HepG2 (cell line): ENCODE data around the gene ABCB8. TPM values are rescaled to one million over a fixed set of nuclear protein-coding genes. Genes with fewer than 3 reads are reported as not detected.

ENCODE experiments used
- ATF7 ChIP-seq, 2 experiments: fragments of 450-650 bp in 1 of 2; sonication (generic) in 1 of 2; formaldehyde crosslinking in 1 of 2; IDR thresholded peaks; 2 replicates each; pipeline versions ENCODE4 v1.4.0 to v1.6.1; 2016 to 2020; ENCODE audit warnings: antibody characterized with exemption in 1 of 2, mild to moderate bottlenecking in 1 of 2, missing genetic modification reagents in 1 of 2
- HES4 ChIP-seq: sonication (generic); formaldehyde crosslinking; IDR thresholded peaks from 2 replicates; pipeline ENCODE4 v1.9.0; 2021; ENCODE audit warnings: mild to moderate bottlenecking, missing genetic modification reagents, borderline replicate concordance
- HNF4G ChIP-seq, 2 experiments: sonication (generic) in 1 of 2; formaldehyde crosslinking in 1 of 2; IDR thresholded peaks; 2 replicates each; pipeline versions ENCODE4 v1.4.0 to v1.6.1; 2011 to 2020; ENCODE audit warnings: borderline replicate concordance in 2 of 2, low read depth in 2 of 2, mild to moderate bottlenecking in 2 of 2, low read length in 1 of 2, missing genetic modification reagents in 1 of 2, moderate library complexity in 1 of 2
- HNRNPUL1 ChIP-seq: fragments of 200-400 bp; formaldehyde crosslinking; IDR thresholded peaks from 2 replicates; pipeline ENCODE4 v1.6.1; 2017; ENCODE audit warnings: low read depth, mild to moderate bottlenecking, low read length, moderate library complexity
- JUND ChIP-seq: sonication (generic); formaldehyde crosslinking; IDR thresholded peaks from 2 replicates; pipeline ENCODE4 v1.8.0; 2022; ENCODE audit warnings: mild to moderate bottlenecking, missing genetic modification reagents
- MED1 ChIP-seq: sonication (generic); formaldehyde crosslinking; IDR thresholded peaks from 2 replicates; pipeline ENCODE4 v1.4.0; 2020; ENCODE audit warnings: missing genetic modification reagents
- MIER3 ChIP-seq: IDR thresholded peaks from 2 replicates; pipeline ENCODE4 v1.6.1; 2016; ENCODE audit warnings: missing compliant biosample characterization, borderline replicate concordance
- RNF2 ChIP-seq: fragments of 450-650 bp; conservative IDR thresholded peaks from 2 replicates; pipeline ENCODE4 v1.6.1; 2016; ENCODE audit warnings: low read depth
- SIN3B ChIP-seq: fragments of 150-350 bp; IDR thresholded peaks from 2 replicates; pipeline ENCODE4 v1.6.1; 2014; ENCODE audit warnings: low read length
- TBL1XR1 ChIP-seq: fragments of 150-350 bp; IDR thresholded peaks from 2 replicates; pipeline ENCODE4 v1.6.1; 2014; ENCODE audit warnings: borderline replicate concordance, low read length; ENCODE audit not compliant: partially characterized antibody
- ZFX ChIP-seq: sonication (generic); formaldehyde crosslinking; IDR thresholded peaks from 2 replicates; pipeline ENCODE4 v1.4.0; 2020; ENCODE audit warnings: mild to moderate bottlenecking, low read depth, missing genetic modification reagents, moderate library complexity
- ZNF12 ChIP-seq: sonication (generic); formaldehyde crosslinking; IDR thresholded peaks from 2 replicates; pipeline ENCODE4 v1.5.0; 2020; ENCODE audit warnings: missing genetic modification reagents
- ZNF180 ChIP-seq: sonication (generic); formaldehyde crosslinking; IDR thresholded peaks from 2 replicates; pipeline ENCODE4 v1.4.0; 2020; ENCODE audit warnings: low read depth, missing genetic modification reagents, borderline replicate concordance
- ZNF329 ChIP-seq: sonication (generic); formaldehyde crosslinking; IDR thresholded peaks from 2 replicates; pipeline ENCODE4 v1.9.0; 2021; ENCODE audit warnings: low read depth, mild to moderate bottlenecking, missing genetic modification reagents
- ZNF441 ChIP-seq: sonication (generic); formaldehyde crosslinking; IDR thresholded peaks from 2 replicates; pipeline ENCODE4 v1.7.0; 2021; ENCODE audit warnings: missing genetic modification reagents, borderline replicate concordance
- ZNF562 ChIP-seq: sonication (generic); formaldehyde crosslinking; IDR thresholded peaks from 2 replicates; pipeline ENCODE4 v1.8.0; 2022; ENCODE audit warnings: missing genetic modification reagents, borderline replicate concordance
- ZNF564 ChIP-seq: sonication (generic); formaldehyde crosslinking; IDR thresholded peaks from 2 replicates; pipeline ENCODE4 v1.8.1; 2023; ENCODE audit warnings: mild to moderate bottlenecking, missing genetic modification reagents
- ZNF614 ChIP-seq: IDR thresholded peaks from 2 replicates; pipeline ENCODE4 v1.6.1; 2018; ENCODE audit warnings: missing biosample characterization, missing genetic modification reagents, inconsistent platforms, borderline replicate concordance
- polyA plus RNA-seq, 8 experiments: library from polyadenylated mRNA; depleted of rRNA in 3 of 8; stranded (reverse) in 7 of 8; unstranded in 1 of 8; fragments of >200 nt; fragmentation: Illumina TruSeq in 4 of 8; extraction: Trizol in 4 of 8; gene quantifications; 2 replicates each; pipeline versions ENCODE4 v1.2.1 to v1.2.3, GENCODE V29; 2011 to 2016; ENCODE audit warnings: low read depth in 4 of 8, missing spikeins in 1 of 8, mixed read lengths in 1 of 8; ENCODE audit not compliant: insufficient read depth in 1 of 8
- total RNA-seq, 5 experiments: library from RNA; depleted of rRNA; stranded (reverse); fragments of >200 nt; fragmentation: Illumina TruSeq; extraction: Trizol; gene quantifications; 2 replicates each; pipeline ENCODE4 v1.2.3, GENCODE V29; 2016; ENCODE audit warnings: low read depth in 1 of 5
- TF ChIP-seq, protein P1 (sequence below): sonication (generic); formaldehyde crosslinking; IDR thresholded peaks from 2 replicates; pipeline ENCODE4 v1.9.0; 2022; ENCODE audit warnings: low read depth, missing genetic modification reagents
- TF ChIP-seq, protein P2 (sequence below): sonication (generic); formaldehyde crosslinking; IDR thresholded peaks from 2 replicates; pipeline ENCODE4 v1.4.0; 2020; ENCODE audit warnings: missing genetic modification reagents
- TF ChIP-seq, protein P3 (sequence below): sonication (generic); formaldehyde crosslinking; IDR thresholded peaks from 2 replicates; pipeline ENCODE4 v1.5.0; 2020; ENCODE audit warnings: missing genetic modification reagents

Gene ABCB8
- total and polyA plus RNA-seq, 2 of the 13 experiments (the other 11 are each of a cell fraction or from before 2014, with no cell fraction given), result 6.6 to 16.7 TPM

DNA sequence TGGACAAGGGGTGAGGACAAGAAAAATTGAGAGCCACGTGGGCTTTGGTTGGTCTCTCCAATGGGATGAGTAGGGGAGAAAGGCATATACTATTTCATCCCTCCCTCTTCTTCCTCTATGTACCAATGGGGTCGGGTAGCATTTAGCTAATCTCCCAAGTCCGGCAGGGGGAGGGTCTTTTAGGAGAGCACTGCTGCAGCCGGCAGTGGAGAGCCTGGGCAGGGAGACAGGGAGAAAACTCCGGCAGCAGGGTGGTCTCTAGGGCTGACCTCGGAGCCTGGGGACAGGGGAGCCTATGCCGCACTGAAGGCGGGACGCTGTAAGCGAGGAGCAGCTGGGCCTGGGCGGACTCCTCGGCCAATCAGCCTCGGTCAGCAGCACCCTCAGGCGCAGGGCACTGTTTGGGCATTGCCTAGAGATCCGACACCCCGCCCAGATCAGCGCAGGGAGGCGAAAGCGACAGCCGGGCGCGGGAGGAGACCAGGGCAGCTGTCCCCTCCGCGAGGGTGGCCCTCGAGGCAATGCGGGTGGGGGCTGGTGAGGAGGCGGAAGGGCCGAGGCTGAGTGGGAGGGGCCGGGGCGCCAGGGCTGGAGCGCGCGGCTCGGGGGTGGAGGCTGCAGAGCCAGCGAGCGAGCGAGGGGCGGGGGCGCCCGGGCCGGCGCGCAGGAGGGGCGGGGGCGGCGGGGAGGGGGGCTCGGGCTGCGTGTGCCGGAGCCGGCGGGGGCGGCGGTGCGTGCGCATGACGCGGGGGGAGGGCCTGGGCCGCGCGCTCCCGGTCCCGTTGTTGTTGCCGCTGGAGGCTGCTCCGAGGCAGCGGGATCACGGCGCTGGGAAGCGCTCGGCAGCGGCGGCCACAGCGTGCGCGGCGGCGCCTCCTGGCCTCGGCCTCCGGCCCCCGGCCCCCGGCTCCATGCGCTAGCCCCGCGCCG lies 57.7 kb downstream of the ABCB8 start, which contains the start of gene AGAP3 (continued):
- TF ChIP-seq HNRNPUL1, result no peak
- TF ChIP-seq JUND (CRISPR knock-in tag), result no peak
- no peak for TF ChIP-seq RNF2
- no peak for TF ChIP-seq ZNF329
- TF ChIP-seq HES4 (CRISPR knock-in tag), result no peak
- TF ChIP-seq, protein P1, sequence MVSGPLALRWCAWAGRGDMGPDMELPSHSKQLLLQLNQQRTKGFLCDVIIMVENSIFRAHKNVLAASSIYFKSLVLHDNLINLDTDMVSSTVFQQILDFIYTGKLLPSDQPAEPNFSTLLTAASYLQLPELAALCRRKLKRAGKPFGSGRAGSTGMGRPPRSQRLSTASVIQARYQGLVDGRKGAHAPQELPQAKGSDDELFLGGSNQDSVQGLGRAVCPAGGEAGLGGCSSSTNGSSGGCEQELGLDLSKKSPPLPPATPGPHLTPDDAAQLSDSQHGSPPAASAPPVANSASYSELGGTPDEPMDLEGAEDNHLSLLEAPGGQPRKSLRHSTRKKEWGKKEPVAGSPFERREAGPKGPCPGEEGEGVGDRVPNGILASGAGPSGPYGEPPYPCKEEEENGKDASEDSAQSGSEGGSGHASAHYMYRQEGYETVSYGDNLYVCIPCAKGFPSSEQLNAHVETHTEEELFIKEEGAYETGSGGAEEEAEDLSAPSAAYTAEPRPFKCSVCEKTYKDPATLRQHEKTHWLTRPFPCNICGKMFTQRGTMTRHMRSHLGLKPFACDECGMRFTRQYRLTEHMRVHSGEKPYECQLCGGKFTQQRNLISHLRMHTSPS (CRISPR knock-in tag), result peak; percentile 68
- TF ChIP-seq ZNF562, result no peak
- TF ChIP-seq MIER3 (CRISPR knock-in tag), result 0 out of 2 replicates have a peak, but pooled peaks have one; percentile 39
- TF ChIP-seq HNF4G (IDR thresholded peaks at IDR 0.05; ENCODE audit: borderline replicate concordance, low read depth, low read length), result no peak
- TF ChIP-seq HNF4G (CRISPR knock-in tag; IDR thresholded peaks at IDR 0.05; ENCODE audit: borderline replicate concordance, low read depth), result no peak
- TF ChIP-seq ZFX (CRISPR knock-in tag), result peak; percentile 92
- no peak for TF ChIP-seq TBL1XR1
- TF ChIP-seq ZNF441 (CRISPR knock-in tag), result no peak
- TF ChIP-seq ZNF12 (CRISPR knock-in tag), result no peak
- no peak for TF ChIP-seq ZNF180 (CRISPR knock-in tag)
- TF ChIP-seq ZNF614 (CRISPR knock-in tag), result no peak
- TF ChIP-seq ZNF564 (CRISPR knock-in tag), result no peak; the same call in 1 of the 2 replicates
- TF ChIP-seq, protein P2, sequence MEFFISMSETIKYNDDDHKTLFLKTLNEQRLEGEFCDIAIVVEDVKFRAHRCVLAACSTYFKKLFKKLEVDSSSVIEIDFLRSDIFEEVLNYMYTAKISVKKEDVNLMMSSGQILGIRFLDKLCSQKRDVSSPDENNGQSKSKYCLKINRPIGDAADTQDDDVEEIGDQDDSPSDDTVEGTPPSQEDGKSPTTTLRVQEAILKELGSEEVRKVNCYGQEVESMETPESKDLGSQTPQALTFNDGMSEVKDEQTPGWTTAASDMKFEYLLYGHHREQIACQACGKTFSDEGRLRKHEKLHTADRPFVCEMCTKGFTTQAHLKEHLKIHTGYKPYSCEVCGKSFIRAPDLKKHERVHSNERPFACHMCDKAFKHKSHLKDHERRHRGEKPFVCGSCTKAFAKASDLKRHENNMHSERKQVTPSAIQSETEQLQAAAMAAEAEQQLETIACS, result peak; percentile 83
- TF ChIP-seq, protein P3, sequence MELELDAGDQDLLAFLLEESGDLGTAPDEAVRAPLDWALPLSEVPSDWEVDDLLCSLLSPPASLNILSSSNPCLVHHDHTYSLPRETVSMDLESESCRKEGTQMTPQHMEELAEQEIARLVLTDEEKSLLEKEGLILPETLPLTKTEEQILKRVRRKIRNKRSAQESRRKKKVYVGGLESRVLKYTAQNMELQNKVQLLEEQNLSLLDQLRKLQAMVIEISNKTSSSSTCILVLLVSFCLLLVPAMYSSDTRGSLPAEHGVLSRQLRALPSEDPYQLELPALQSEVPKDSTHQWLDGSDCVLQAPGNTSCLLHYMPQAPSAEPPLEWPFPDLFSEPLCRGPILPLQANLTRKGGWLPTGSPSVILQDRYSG (CRISPR knock-in tag), result no peak
- TF ChIP-seq MED1 (CRISPR knock-in tag), result peak; percentile 53; the same call in 1 of the 2 replicates
- TF ChIP-seq ATF7 (IDR thresholded peaks at IDR 0.05), result no peak
- TF ChIP-seq ATF7 (CRISPR knock-in tag; IDR thresholded peaks at IDR 0.05), result no peak
- TF ChIP-seq SIN3B, result no peak
